CD4-positive, alpha-beta T cell treated with Interleukin-2 at 100 ng/mL for 4 hours (primary cell): Measurements from ENCODE around the gene NPC1L1.

Experiments
- DNase-seq: peaks from one replicate; pipeline ENCODE4 v3.0.0-alpha.2; 2020; ENCODE audit warnings: low spot score

Gene NPC1L1

GRCh38 chr7:44541028-44541869, at the start of gene NPC1L1:
Gene NPC1L1 (minus strand): TSS chr7:44541330. CDS start chr7:44541259, 71 bp downstream.
- DNase-seq = no peak

GRCh38 chr7:44590910-44591309, 49.8 kb upstream of the NPC1L1 start:
- DNase-seq = no peak

GRCh38 chr7:44587843-44588711, 46.9 kb upstream of the NPC1L1 start:
- DNase-seq = peak; percentile 77

- no peak for DNase-seq
Measured at GRCh38 chr7:44583146-44583865, 42.2 kb upstream of the NPC1L1 start.

DNA sequence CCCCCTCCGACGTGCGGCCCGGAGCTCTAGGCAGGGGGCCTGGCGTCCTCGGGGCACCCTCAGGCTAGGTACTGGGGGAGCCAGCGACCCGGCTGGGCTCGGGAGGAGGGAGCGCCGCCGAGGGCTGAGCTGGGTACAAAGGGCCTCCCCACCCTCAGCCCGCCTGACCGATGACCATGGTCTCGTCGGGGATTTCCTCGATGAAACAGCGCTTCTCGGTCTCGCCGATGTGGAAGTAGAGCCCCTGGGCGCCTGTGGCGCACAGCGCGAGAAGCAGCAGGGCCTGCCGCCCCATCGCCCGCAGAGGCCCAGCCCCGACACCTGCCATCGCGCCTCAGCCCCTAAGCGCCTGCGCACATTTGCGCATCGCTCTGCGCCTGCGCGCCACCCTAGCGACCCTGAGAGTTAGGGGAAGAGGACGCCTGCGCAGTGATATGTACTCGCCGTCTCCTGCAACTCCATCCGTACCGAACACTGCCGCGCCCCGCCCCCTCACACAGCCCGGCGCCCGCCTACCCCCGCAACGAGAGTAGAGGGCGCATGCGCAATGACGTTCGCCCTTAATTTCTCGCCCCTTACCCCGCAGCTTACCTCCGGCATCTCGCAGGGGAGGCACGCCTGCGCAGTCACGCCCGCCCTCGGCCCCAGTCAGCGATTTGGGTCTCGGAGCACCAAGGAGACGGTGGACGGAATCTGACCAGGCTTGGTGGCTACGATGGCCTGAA, 40.9 kb upstream of the NPC1L1 start, which contains the start of gene TMED4:
Gene TMED4, minus strand, starts transcription at position 353 of the 725 bp plus-strand sequence. Its CDS starts 25 bp downstream, at position 328.
- peak; percentile 100 for DNase-seq

GRCh38 chr7:44580945-44581878, 40.1 kb upstream of the NPC1L1 start:
- peak; percentile 49 for DNase-seq

- no peak for DNase-seq
Measured at GRCh38 chr7:44576228-44576627, 35.1 kb upstream of the NPC1L1 start.

GRCh38 chr7:44575054-44575453, 33.9 kb upstream of the NPC1L1 start:
- no peak for DNase-seq

GRCh38 chr7:44574287-44574872, 33.2 kb upstream of the NPC1L1 start:
- no peak for DNase-seq

DNA sequence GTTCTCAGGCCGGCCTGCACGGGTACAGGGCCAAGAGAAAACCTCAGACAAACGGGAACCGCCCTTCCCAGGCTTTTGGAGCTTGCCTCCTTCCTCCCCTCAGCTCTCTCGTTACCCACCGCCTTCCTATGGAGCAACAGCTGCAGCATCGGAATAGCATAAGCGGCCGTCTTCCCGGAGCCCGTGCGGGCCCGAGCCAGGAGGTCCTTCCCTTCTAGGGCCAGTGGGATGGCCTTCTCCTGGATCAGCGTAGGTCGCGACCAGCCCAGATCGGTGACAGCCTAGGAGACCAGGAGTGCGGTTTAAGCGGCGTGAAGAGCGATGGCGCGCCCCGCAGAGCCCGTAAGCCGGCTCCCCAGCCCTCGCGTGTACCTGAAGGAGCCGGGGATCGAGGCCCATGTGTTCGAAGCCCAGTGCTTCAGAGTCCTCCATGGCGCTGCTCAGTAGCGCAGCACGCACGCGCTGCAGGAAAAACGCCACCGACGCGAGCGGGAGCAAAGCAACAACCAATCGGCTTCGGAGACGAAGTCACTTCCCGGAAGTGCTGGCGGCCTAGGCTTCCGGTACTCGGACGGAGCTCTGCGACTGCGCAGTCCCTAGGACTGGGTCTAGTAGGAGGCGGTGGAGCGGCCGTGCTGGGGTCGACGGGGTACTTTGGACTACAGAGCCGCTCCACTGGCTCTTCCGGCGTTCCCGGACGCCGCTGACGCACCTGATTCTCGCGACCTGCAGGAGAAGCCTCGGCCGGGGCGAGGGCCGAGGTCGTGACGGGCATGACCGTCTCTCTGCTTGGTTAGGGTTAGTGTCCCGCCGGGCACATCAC, 32.5 kb upstream of the NPC1L1 start, which contains the start of gene DDX56:
Gene DDX56, minus strand, starts transcription at position 445 of the 823 bp plus-strand sequence. Its CDS starts 13 bp downstream, at position 432.
- DNase-seq = peak; percentile 93

- no peak for DNase-seq
Measured at GRCh38 chr7:44572771-44573170, 31.6 kb upstream of the NPC1L1 start.

- no peak for DNase-seq
Measured at GRCh38 chr7:44569959-44570358, 28.8 kb upstream of the NPC1L1 start.

DNA sequence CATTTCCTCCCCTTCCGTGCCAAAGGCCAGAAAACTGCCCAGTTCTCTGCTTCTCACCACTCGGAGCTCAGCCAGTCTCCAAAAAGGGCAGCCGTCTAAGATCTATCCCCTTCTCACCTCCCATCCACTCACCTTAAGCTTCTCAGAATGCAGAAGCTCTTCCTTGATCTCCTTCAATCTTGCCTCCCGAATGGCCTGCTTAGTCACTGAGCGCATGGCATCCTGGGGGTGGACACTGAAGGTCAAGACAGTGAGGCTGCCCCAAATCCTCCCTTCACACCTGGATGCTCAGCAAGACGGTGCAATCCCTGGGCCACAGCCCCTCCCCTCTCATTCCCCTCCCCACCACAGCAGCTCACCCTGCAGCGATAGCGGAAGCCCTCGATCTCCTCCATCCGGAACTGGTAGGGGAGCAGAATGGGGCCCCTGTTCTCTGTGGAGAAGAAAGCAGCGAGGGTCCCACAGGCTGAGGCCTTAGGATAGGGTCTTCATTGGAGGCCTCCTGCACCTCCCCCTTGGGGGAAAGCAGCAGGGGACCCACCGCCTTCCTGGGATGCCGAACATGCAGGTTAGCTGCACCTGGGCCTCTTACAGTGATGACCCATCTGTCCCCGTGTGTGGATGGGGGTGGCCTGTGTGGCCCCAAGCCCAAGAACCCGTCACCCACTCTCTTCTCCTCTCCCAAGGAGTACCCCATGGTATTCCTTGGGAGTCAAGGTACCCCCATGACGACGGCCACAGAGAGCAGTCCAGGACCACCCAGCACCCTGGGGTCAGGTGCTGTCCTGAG, 27.8 kb upstream of the NPC1L1 start:
- DNase-seq = no peak

DNA sequence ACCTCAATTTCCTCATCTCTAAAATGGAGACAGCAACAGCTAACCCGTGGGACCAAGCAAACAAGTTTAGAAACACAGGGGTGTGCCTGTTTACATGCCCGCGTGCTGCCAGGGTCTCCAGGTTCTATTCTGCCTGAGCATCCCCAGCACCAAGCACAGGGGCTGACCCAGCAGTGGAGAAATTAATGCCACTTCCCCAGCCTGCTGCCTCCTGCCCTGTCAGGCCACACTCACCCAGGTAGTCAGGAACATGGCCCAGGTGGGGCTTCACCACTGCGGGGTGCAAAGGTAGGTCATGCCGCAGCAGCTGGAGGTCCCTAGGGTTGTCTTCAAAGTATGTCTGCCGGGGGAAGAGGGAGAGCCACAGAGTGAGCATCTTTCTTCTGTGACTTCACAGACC, 26.8 kb upstream of the NPC1L1 start:
- DNase-seq = no peak

- DNase-seq = no peak
Measured at GRCh38 chr7:44566680-44567079, 25.6 kb upstream of the NPC1L1 start.

DNA sequence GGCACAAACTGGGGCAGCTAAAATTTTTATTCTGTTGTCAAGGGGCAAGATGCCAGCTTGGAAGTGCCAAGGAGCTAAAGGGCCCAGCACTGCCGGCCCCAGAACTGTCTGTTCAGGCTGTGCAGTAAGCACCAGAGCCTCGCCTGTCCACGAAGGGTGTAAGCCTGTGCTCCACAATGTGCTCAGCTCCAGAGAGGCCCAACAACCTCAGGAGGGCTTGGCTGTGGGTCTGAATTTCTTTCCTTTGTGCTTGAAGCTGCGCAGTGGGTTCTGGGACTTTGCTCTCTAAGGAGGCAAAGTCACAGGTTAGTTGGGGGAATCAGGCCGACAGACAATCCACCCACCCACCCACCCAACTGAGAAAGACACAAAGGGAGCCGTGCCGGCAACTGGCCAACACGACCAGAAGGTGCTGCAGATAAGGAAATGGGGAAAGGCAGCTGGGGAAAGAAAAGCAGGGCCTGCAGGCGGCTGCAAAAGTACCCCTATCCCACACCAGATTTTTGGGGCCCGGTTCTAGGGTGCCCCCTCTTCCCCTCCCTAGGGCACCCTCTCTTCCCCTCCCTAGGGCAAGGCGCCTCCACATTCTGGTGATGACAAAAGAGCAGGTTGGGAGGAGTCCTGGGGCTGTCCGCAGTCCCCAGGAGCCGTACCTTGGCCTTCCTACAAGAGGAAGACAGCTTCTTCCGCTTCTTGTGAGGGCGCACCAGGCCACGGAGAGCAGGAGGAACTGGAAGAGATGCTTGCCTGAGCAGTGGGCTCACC, 24.8 kb upstream of the NPC1L1 start:
- DNase-seq = no peak

GRCh38 chr7:44565097-44565794, 24.1 kb upstream of the NPC1L1 start:
- DNase-seq = peak; percentile 64
